ENCODE data around the gene SIK3.
"Not testable (repeated sequence)": the region's sequence is repeated elsewhere in the genome, so short reads cannot be mapped to it uniquely, and the experiment has no call there.

Gene SIK3

GRCh38 chr11:116814502-116814901 is 283.7 kb downstream of the SIK3 start:
- DNase-seq, result no peak

- no peak for DNase-seq
Observed at GRCh38 chr11:116813781-116814471, 284.3 kb downstream of the SIK3 start.

- no peak for DNase-seq
Observed at GRCh38 chr11:116813170-116813569, 285.1 kb downstream of the SIK3 start.

- no peak for DNase-seq
Observed at GRCh38 chr11:116812109-116812508, 286.1 kb downstream of the SIK3 start.

GRCh38 chr11:116811194-116811593 is 287.0 kb downstream of the SIK3 start:
- no peak for DNase-seq

GRCh38 chr11:116808262-116809175 is 289.7 kb downstream of the SIK3 start:
- DNase-seq, result no peak

GRCh38 chr11:116807601-116808261 is 290.5 kb downstream of the SIK3 start:
- no peak for DNase-seq

- DNase-seq, result no peak
Observed at GRCh38 chr11:116804001-116804400, 294.2 kb downstream of the SIK3 start.

- DNase-seq, result not testable (repeated sequence)
Observed at GRCh38 chr11:116801662-116802061, 296.6 kb downstream of the SIK3 start.

- no peak for DNase-seq
Observed at GRCh38 chr11:116800610-116801009, 297.6 kb downstream of the SIK3 start.

GRCh38 chr11:116798368-116798767 is 299.9 kb downstream of the SIK3 start:
- no peak for DNase-seq

- DNase-seq, result no peak
Observed at GRCh38 chr11:116797816-116798215, 300.4 kb downstream of the SIK3 start.

GRCh38 chr11:116796548-116796947 is 301.7 kb downstream of the SIK3 start:
- no peak for DNase-seq

GRCh38 chr11:116794851-116795250 is 303.4 kb downstream of the SIK3 start:
- no peak for DNase-seq

- no peak for DNase-seq
Observed at GRCh38 chr11:116793772-116794097, 304.5 kb downstream of the SIK3 start.
